ENCODE measurements around the gene SYT13.

The SYT13 gene

DNA sequence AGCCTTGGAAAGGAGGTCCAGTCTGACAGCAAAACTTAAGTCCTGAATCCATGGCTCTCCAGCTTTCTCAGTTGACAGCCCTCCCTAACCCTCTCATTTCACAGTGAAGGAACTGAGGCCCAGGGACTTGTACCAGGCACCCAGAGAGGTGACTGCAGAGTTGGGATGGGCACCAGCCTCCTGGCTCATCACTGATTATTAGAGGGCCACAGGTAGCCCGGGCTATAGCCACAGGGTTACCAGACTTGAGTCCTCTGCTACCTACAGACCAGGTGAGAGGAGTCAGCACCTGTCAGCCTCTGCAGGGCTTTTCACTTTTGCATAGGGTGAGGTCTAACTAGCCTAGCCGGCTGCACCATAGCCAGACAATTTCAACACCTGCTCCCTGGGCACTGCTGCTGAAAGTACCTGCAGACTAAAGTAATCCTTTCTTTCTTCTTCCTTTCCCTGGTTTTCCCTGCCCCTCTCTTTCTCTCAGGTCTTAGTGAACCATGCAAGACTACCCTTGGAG, 37.6 kb downstream of the SYT13 start:
- no peak for DNase-seq (ENCODE audit: low spot score)

DNA sequence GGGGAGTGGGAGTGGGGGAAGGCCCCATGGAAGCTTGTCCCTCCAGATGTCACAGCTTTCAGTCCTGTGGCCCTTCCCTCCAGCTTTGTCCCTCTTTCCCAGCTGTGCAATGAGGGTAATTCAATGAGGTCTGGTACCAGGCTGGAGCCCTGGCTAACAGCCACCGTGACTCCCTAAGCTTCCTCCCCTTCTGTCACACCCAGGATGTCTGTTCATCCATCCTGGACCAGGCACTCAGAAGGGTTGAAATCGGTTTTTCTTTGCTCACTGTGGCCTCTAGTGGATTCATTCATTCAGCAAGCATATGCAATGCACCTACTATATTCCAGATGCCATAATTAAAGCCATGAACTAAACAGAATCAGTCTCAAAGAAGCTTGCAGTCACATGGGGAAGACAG, 38.7 kb downstream of the SYT13 start:
- DNase-seq (ENCODE audit: low spot score), result no peak

DNA sequence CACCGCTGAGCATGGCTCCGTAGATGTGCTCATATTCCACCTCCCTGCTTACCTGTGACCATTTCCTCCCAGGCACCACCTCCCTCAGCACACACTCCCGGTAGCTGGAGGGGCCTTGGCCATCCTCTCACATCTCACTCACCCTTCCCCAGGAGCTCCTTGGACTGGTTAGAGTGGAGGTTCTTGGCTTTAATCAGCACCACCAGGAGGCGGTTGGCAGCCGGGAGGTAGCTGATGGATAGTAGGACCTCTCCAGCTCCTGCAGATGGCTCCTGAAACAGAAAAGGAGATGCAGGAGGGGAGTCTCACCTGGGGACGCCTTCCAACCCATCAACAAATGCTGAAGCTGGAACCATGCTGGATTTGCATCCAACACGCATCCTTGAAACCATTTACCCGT, 39.9 kb downstream of the SYT13 start:
- DNase-seq (ENCODE audit: low spot score), result no peak

DNA sequence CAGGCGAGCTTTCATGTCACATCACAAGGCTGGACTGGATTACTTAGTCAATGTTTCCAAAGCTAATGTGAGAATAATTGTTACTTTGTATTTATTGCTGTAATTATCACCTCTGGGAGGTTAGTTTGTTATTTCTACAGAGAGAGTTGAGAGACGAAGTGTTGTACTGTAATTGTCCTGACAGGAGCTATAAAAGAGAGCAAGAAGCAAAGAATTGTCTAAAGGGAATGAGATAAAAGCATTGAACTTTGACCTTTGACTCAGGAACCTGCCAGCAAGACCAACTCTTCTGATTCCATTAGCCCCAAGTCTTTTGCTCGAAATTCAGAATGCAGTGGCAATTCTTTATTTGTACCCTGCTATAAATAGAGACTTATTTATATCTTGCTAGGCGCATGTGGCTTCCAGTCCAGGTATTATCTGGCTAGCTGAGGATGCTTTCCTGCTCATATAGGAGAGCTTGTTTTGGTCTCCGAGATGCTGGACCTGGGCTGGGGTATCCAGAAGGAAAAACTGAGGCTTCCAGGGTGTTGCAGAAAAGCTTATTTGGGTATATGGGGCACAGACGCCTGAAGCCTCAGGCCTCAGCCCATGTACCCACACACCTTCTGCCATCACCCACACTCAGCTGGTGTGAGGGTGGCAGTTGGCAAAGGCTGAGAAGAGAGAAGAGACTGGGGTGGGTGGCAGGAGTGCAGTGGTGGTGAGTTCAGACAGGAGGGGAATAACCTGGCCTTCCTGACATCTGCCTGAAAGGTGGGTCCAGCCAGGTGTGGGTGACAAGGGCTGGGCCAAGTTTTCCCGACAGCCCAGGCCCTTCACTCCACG, 40.7 kb downstream of the SYT13 start:
- no peak for DNase-seq (ENCODE audit: low spot score)

DNA sequence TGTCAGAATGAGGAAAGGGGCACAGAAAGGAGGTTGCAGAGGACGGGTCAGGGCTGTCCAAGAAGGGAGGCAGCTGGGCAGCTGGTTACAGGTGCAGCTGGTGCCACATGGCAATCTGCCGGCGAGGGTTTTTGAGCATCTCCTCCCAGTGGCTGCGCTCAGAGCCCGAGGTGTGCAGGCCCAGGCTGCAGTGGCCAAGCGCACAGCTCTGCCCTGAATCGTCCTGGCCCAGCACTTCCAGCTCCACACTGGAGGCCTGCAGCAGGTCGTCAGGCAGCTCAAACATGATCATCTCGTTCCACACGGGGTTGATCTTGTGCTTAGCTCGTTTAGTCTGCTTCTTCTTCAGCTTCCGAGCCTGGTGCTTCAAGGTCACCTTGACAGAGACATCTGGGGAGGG, 42.2 kb downstream of the SYT13 start:
- DNase-seq (ENCODE audit: low spot score), result no peak

DNA sequence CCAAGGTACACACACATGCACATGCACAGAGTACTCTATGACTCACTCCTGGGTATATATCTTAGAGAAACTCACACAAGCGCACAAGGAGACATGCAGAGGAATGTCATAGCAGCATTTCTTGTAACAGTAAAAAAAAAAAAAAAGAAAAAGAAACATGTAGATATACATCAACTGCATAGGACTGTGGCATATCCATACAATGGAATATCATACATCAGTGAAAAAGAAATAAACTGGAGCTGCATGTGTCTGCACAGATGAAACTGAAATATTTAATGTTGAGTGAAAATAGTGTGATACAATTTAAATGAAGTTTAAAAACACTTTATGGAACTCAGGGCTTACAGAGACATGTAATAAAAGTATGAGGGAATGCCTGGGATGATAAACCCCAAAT, 46.4 kb downstream of the SYT13 start:
- no peak for DNase-seq (ENCODE audit: low spot score)

DNA sequence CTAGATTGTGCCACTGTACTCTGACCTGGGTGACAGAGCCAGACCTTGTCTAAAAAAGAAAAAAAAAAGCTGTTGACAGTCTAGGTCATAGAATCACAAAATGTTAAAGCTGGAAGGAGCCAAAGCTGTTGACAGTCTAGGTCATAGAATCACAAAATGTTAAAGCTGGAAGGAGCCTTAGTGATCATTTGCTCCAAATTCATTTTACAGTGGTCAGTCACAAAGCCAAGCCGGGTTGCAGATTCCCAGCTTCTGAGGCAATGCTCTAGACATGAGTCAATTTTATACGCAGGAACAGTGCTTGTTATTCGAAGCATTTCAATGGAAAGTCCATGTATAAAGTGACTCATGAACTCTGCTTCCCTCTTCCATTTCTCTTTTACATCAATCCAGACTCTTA, 47.4 kb downstream of the SYT13 start:
- DNase-seq (ENCODE audit: low spot score), result peak; percentile 70

DNA sequence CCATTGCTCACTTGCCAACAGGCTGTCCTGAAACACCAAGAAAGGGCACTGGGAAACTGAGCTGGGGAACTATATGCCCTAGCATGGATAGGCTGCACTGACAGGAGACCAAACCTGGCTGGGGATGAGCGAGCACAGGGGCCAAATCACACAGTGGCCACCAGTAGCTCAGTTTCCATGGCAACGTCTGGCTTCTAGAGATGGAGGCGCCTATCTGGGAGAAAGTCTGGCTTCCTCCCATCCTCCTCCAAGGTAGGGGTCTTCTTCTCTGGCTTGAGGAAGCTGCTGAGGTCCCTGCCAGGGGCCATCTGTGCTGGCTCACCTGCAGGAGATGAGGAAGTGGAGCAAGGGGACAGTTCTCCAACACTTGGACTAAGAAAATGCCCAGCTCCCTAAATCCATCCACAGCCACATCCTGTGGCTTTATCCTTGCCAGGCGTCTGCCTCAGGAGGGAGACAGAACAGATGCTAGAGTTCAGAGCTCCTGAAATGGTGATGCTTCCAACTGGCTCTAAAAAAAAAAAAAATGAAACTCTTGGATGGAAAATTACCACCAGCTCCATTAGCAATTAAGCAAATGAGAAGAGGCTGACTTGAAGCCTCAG, 48.3 kb downstream of the SYT13 start:
- no peak for DNase-seq (ENCODE audit: low spot score)

DNA sequence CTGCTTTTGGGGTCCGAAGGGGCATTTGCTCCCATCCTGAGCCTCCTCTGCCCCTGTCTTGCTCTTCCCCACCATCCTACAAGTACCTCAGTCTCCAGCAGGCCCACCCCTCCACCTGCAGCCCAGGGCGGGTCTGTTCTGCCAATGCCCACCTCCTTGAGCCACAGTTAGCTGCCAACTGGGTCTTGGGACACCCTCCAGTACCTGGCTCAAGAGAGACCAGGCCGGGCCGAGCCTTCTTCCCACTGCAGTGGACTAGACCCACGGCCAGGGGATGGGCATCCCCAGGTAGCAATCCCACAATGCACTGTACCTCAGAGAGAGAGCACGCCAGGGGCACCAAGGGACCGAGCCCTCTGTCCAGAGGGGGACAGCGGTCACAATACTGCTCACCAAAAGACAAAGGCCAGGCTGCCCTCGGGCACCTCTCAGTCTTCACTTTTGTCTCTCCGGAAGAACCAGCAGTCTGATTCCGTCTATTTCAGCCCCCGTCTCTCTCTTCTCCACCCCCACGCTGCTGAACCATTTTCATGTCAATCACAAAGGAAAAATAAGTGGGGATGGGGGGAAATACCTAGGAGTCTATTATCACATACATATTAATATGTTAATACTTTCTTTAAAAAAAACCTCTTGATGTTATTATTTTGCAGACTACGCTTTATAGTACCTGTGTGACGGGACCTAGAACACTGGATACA, 51.7 kb downstream of the SYT13 start:
- DNase-seq (ENCODE audit: low spot score), result no peak

DNA sequence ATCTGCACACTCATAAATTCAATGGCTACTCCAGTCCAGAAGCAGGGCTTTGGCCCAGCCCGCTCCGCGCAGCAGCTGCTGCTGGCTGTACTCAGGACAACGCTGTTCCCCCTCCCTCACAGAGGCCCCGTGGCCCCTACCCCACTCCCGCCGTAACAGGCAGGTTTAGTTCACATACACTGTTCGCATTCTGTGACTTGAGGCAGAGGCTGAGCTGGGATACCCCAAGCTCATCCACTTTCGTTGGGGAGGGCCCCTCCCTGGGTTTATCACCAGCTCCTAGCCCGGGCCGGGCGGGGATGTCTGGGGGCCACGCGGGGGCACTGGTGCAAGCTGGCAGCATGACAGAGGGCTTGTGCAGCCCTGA, 52.4 kb downstream of the SYT13 start:
- no peak for DNase-seq (ENCODE audit: low spot score)

DNA sequence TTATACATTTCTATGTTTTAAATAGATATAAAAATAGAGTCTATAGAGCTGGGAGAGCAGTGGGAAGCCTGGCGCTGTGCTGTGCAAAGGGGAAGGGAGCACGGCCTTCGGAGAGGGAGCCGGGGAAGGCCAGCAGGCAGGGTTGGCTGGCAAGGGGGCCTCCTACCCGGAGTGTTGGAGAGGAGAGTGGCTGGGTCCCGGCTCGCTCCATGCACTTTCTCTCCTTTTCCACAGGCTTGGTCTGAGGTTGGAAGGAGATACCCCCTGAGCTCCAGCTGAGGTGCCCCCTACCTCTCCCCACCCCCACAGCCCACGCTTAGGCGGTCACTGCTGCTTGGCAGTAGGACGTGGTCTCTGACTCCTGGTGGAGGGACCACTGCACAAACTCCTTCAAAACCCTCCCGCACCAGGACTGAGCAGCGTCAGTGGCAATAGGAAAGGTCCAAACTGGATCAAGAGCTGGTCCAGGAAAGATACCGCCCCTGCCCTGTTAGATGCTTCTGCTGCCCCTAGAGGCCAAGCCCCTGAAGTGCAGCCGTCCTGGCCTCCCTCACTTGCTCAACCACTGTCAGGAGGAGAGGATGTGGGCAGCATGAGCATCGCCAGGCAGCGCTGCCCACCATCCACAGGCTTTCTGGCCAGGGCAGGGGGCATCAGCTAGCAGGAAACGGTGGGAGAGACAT, 52.9 kb downstream of the SYT13 start:
- peak; percentile 93 for DNase-seq (ENCODE audit: low spot score)

DNA sequence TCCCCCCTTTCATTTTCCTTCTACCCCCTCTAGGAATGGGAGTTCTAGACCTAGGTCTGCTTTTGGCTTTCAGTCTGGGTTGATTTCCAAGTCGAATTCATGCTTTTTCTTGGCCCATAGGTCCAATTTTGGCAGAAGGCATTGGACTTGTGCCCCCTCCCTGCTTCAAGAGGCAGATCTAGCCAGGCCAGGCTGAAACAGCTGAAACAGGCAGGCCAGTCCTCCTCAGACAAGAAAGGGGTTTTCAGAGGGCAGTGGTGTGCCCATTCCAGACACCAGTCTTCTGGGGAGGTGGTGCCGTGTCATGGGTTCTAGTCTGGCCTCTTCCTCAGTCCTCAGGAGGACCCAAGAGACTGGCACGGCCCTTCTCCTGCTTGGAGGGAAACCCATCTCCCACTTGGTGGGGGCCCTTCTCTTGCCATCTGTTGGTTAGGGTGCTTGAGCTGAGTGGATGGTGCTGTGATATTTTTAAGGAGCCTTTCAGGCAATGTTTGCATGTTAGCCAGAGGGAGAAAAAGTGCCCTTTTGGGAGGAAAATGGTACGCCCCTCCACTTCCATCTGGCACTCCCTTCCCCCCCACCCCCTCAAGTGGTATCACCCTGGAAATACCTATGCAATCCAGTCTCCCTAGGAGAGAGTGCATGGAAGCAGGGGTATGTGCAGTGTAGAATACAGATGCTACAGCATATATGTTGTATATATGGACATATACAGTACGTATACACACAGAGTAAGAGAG, 53.6 kb downstream of the SYT13 start:
- DNase-seq (ENCODE audit: low spot score), result no peak

DNA sequence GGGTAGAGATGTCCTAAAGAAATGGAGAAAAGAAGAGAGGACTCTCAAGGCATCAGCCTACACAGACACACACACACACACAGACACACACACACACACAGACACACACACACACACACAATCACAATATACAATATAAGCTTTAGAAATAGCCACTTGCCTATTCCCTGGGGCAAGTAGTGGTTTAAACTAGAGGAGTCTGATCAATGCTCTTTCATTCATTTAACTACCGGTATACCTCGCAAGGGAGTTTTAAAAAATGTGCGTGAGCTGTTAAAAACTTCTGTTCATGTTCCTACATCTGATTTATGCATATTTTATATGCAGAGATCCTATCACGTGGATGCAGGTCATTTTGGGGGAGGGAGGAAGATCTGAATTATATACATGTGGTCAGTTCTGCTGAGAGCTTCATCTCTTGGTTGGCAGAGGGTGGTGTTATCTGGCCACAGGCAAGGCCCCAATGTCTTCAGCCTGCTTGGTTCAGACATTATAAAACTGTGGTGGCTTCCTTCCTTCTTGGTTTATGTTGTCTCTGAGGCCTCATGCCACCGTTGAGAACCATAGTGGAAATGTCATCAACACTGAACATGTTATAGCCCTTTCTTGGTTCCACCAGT, 56.6 kb downstream of the SYT13 start:
- DNase-seq (ENCODE audit: low spot score), result no peak

DNA sequence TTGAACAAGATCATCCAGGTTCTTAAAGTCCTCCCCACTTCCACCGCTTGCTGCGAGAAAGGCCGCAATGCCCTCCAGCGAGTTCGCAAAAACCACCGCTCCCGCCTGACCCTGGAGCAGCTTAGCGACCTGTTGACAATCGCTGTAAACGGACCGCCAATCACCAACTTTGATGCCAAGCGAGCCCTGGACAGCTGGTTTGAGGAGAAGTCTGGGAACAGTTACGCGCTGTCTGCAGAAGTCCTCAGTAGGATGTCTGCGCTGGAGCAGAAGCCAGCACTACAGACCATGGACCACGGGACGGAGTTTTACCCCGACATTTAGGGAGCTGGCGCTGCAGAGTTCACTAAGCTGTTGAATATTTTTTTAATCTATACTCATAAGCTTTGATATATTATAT, 58.3 kb downstream of the SYT13 start:
- no peak for DNase-seq (ENCODE audit: low spot score)

DNA sequence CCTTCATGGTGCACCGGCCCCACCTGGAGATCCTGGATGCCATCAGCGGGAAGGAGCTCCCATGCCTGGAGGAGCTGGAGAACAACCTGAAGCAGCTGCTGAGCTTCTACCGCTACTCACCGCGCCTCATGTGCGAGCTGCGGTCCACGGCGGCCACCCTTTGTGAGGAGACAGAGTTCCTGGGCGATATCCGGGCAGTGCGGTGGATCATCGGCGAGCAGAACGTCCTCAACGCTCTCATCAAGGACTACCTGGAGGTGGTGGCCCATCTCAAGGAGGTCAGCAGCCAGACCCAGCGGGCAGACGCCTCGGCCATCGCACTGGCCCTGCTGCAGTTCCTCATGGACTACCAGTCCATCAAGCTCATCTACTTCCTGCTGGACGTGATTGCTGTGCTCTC, 59.2 kb downstream of the SYT13 start:
- no peak for DNase-seq (ENCODE audit: low spot score)

DNA sequence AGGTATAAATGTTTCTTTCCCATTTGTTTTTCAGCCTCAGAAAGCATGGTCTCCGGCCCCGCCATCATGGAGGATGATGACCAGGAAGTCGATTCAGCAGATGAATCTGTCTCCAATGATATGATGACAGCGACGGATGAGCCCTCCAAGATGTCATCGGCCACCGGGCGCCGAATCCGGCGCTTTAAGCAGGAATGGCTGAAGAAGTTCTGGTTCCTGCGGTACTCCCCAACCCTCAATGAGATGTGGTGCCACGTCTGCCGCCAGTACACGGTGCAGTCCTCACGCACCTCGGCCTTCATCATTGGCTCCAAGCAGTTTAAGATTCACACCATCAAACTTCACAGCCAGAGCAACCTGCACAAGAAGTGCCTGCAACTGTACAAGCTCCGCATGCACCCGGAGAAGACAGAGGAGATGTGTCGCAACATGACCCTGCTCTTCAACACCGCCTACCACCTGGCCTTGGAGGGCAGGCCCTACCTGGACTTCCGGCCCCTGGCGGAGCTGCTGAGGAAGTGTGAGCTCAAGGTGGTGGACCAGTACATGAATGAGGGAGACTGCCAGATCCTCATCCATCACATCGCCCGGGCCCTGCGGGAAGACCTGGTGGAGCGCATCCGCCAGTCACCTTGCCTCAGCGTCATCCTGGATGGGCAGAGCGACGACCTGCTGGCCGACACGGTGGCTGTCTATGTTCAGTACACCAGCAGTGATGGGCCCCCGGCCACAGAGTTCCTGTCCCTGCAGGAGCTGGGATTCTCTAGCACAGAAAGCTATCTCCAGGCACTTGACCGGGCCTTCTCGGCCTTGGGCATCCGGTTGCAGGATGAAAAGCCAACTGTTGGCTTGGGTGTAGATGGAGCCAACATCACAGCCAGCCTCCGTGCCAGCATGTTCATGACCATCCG, 59.9 kb downstream of the SYT13 start:
- no peak for DNase-seq (ENCODE audit: low spot score)

DNA sequence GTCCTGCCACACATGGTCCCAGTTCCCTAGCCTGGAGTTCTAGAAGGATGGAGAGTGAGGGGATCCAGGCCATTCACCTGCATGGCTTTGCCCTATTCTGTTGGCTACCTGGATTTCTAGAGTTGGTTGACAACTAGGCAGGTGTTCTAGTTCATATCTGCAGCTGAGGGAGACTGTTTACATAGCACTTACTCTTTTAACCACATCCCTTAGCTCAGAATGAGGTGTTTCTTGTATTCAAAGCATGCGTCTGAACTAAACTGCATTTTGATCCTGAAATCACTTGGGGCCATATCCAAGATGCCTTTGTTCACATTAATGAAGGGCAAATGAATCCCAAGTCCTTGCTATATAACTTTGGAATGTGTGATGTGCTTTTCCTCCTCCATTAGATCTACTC, 60.9 kb downstream of the SYT13 start:
- no peak for DNase-seq (ENCODE audit: low spot score)

DNA sequence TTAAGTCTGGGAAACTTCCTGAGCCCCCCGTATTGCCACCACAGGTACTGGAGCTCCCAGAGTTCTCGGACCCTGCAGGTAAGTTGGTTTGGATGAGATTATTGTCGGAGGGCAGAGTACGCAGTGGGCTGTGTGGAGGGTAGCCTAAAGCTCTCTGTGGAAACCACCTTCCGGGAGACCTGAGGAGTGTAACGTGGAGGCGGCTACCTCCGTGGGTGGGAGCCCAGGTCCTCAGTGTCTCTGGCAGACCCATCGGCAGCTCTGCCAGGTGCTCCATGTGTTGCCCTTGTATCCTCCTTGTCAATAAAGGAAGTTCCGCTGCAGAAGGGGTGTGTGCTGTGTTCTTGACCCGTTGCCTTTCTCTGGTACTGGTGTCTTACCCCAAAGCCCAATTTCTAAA, 61.4 kb downstream of the SYT13 start:
- DNase-seq (ENCODE audit: low spot score), result no peak

DNA sequence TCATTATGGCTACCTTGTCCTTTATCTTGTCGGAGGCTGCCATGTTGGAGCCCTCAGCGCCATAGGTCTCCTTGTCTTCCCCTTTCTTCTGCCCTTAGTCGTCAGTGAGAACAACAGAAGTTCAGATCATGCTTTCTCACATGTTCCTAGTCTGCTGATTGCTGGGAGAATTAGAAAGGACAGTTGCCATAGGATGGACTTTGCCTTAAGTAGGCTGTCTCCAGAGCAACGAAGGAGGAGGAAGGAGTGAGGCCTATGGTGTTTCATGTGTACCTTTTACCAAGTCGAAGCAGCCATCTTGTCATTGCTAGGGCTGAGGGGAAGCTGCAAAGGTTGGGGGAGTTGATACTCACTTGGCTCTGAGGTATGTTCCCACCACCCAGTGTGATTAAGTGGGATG, 62.6 kb downstream of the SYT13 start:
- DNase-seq (ENCODE audit: low spot score), result no peak

DNA sequence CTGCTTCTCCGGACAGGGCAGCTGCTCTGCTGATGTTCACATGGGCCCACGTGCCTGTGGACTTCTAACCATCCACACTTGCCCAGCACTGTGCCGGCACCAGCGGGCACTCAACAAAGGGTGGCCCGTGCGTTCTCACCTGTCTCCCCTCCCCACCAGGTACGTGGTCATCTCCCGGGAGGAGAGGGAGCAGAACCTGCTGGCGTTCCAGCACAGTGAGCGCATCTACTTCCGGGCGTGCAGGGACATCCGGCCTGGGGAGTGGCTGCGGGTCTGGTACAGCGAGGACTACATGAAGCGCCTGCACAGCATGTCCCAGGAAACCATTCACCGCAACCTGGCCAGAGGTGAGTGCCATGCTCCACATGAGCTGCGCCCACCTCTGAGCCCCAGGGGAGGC, 66.7 kb downstream of the SYT13 start:
- DNase-seq (ENCODE audit: low spot score), result no peak
